GM12874 (cell line): Measurements from ENCODE around the gene RAB11FIP4.

ENCODE experiments used
- CTCF ChIP-seq: IDR thresholded peaks from 2 replicates; pipeline ENCODE4 v1.5.1; 2011; ENCODE audit warnings: low read depth, mild to moderate bottlenecking, control low read depth, low read length, moderate library complexity; ENCODE audit not compliant: insufficient read depth

RAB11FIP4 gene

GRCh38 chr17:31408586-31408985 lies 17.1 kb downstream of the RAB11FIP4 start:
- TF ChIP-seq CTCF, result no peak

- TF ChIP-seq CTCF, result no peak
Observed at GRCh38 chr17:31411707-31412285, 20.3 kb downstream of the RAB11FIP4 start.

GRCh38 chr17:31412511-31412910 lies 21.0 kb downstream of the RAB11FIP4 start:
- no peak for TF ChIP-seq CTCF

GRCh38 chr17:31413081-31413799 lies 21.8 kb downstream of the RAB11FIP4 start:
- TF ChIP-seq CTCF, result no peak

GRCh38 chr17:31413874-31414549 lies 22.5 kb downstream of the RAB11FIP4 start:
- TF ChIP-seq CTCF, result no peak

GRCh38 chr17:31414550-31414918 lies 23.1 kb downstream of the RAB11FIP4 start:
- no peak for TF ChIP-seq CTCF

GRCh38 chr17:31415004-31415454 lies 23.6 kb downstream of the RAB11FIP4 start:
- TF ChIP-seq CTCF, result no peak
